Measurements from ENCODE around the gene HMGN5.

Gene HMGN5

GRCh38 chrX:81120258-81120935 lies 81.3 kb downstream of the HMGN5 start:
- no peak for DNase-seq (ENCODE audit: low read depth in 4 of 4, low spot score in 1 of 4)

- no peak for DNase-seq (ENCODE audit: low read depth in 4 of 4, low spot score in 1 of 4)
Observed at GRCh38 chrX:81114757-81115156, 87.0 kb downstream of the HMGN5 start.

- DNase-seq (ENCODE audit: low read depth in 4 of 4, low spot score in 1 of 4), result no peak
Observed at GRCh38 chrX:81110286-81110685, 91.4 kb downstream of the HMGN5 start.

GRCh38 chrX:81082649-81083048 lies 119.1 kb downstream of the HMGN5 start:
- DNase-seq (ENCODE audit: low read depth in 4 of 4, low spot score in 1 of 4), result no peak
